COLO829 (cell line): ENCODE data around the gene ZNF740.
"Not testable (repeated sequence)": the region's sequence is repeated elsewhere in the genome, so short reads cannot be mapped to it uniquely, and the experiment has no call there.

ENCODE experiments used
- DNase-seq: peaks from one replicate; pipeline ENCODE4 v3.0.0; 2012; ENCODE audit warnings: low spot score

The ZNF740 gene

GRCh38 chr12:53173085-53173715 is 7.3 kb upstream of the ZNF740 start:
- no peak for DNase-seq

- no peak for DNase-seq
Observed at GRCh38 chr12:53174881-53175491, 5.5 kb upstream of the ZNF740 start.

DNA sequence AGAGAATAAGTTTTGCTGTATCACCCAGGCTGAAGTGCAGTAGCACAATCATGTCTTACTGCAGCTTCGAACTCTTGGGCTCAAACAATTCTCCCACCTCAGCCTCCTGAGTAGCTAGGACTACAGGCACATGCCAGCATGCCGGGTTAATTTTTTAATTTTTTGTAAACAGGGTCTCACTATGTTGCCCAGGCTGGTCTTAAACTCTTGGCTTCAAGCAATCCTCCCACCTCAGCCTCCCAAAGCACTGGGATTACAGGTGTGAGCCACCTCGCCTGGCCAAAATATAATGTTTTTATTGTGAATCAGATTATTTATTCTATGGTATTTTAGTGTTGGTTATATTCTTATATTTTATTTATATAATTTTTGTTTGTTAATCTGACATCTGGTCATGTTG is 3.8 kb upstream of the ZNF740 start:
- DNase-seq: no peak

GRCh38 chr12:53177447-53177846 is 3.1 kb upstream of the ZNF740 start:
- DNase-seq: not testable (repeated sequence)

GRCh38 chr12:53178803-53179202 is 1.7 kb upstream of the ZNF740 start:
- not testable (repeated sequence) for DNase-seq

DNA sequence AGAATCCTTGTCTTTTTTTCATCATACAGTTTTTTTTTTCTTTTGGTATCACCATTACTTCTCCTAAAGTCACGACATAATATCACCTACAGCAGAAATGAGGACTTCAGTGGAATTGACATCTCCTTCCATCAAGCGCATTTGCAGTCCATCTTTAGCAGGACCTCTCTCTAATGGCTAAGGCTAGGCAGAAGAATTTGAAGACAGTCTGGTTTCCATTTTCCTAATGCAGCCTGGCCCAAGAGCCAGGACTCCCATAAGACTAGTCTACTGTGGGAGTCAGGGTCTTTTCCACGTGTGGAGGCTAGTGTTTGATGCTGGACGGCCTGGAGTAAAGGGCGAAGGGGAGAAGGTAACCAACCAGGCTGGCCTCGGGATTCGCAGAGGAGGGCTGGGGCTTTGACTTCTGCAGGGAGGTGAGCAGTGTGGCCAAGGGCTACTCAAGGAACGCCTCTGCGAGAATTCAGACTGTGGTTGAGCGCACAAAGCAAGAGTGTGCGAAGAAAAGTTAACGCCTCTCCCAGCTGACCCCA is 769 bp upstream of the ZNF740 start:
- no peak for DNase-seq

DNA sequence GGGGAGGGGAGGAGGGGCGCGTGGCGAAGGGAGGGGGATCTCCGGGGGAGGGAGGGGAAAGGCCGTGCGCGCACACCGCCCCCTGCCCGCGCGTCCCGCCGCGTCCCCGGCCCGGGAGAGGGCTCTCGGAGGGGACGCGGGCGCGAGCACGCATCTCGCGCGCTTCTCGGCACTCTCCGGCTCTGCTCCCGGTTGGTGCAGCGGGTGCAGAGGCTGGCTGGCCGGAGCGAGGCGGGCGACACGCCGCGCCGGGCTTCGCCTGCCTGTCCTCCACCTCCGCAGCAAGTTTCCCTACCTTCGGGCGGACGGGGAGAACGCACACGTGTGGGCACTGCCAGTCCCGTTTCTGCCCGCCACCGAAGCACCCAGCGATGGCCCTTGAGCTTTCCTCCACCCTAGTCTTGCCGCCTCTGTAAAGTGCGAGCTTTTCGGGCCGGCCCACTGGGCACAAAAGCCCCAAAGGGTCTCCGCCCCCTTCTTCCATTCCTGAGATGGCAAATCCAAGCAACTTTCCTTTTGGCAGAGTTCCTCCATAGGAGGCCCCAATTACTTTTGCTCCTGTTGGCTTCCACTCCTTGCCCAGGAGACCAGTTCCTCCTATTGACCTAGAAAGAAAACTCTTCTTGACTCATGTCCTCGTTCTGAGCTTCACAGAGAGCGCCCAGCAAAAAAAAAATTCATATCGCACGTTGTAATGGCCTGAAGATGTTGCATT is 566 bp downstream of the ZNF740 start:
- DNase-seq: peak; percentile 66

- no peak for DNase-seq
Observed at GRCh38 chr12:53181935-53182334, 1.4 kb downstream of the ZNF740 start.

- DNase-seq: no peak
Observed at GRCh38 chr12:53182903-53183302, 2.4 kb downstream of the ZNF740 start.

GRCh38 chr12:53184828-53185227 is 4.3 kb downstream of the ZNF740 start:
- no peak for DNase-seq

- DNase-seq: no peak
Observed at GRCh38 chr12:53185582-53186153, 5.1 kb downstream of the ZNF740 start.

- DNase-seq: no peak
Observed at GRCh38 chr12:53186745-53187144, 6.2 kb downstream of the ZNF740 start.

DNA sequence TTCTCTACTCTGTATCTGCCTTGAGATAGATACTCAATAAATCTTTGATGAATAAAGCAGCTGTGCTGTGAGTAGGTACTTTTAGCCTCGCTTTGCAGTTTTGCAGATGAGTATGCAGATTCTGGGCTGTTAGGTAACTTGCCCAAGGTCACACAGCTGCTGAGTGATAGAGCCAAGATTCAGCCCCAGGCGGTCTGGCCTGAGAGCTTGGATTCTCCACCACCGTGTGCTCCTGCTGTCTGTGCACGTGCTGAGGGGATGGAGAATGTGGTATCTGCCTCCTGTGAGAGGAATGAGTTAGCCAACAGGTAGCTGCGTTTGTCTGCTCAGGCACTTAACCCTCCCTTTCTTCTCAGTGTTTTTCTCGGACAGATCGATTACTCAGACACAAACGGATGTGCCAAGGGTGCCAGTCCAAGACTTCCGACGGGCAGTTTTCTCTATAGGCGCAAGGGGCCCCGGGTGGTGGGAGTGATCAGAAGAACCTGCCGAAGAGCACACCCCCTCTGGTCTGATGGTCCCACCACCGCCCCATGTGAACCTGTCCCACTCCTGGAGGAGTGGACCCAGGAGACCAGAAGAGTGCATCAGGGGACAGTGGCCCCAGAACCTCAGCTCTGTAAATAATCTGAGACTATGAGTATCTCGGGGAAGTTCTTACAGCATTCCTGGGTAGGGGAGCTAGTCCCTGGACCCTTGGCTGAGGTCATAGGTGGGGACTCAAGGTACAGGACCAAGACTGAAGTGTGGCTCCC is 6.8 kb downstream of the ZNF740 start:
- DNase-seq: no peak

- no peak for DNase-seq
Observed at GRCh38 chr12:53190108-53190729, 9.7 kb downstream of the ZNF740 start.

DNA sequence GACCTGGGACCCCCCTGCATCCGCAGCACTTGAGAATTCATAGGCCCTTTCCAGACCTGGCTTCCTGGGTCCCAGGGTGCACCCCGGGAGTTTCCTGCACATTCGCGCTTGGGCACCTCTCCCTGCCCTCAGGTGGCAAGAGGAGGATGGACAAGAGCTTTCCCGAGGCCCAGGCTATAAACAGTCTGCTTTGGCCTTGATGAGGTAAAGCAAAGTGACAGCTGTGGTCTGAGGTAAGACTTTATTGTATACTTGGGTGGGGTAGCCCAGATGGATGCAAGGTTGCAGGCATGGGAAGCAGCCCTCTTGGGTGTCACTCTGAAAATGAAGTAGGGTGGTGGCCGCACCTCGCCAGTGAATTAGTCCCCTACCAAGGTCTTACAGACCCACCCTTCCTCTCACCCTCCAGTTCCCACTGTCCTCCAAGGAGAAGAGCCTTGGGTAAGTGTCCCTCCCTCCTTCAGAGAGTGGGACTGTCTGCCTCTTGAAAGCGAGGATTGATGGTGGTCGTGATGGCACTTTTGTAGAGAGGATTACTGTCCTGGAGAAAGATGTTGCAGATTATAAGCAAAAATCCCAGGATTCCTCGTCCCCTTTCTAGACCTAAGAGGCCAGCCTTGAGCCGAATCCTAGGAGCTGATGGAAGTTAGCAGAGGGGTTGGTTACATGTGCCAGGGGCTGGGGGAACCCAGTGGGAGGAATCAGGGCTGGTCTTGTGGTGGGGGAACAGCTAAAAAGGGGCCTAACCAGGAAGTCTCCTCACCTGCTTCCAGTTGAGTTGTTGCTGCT is 10.8 kb downstream of the ZNF740 start:
- no peak for DNase-seq

- DNase-seq: no peak
Observed at GRCh38 chr12:53191885-53192530, 11.5 kb downstream of the ZNF740 start.

GRCh38 chr12:53192531-53193021 is 12.1 kb downstream of the ZNF740 start:
- DNase-seq: no peak

- no peak for DNase-seq
Observed at GRCh38 chr12:53193040-53193439, 12.5 kb downstream of the ZNF740 start.

DNA sequence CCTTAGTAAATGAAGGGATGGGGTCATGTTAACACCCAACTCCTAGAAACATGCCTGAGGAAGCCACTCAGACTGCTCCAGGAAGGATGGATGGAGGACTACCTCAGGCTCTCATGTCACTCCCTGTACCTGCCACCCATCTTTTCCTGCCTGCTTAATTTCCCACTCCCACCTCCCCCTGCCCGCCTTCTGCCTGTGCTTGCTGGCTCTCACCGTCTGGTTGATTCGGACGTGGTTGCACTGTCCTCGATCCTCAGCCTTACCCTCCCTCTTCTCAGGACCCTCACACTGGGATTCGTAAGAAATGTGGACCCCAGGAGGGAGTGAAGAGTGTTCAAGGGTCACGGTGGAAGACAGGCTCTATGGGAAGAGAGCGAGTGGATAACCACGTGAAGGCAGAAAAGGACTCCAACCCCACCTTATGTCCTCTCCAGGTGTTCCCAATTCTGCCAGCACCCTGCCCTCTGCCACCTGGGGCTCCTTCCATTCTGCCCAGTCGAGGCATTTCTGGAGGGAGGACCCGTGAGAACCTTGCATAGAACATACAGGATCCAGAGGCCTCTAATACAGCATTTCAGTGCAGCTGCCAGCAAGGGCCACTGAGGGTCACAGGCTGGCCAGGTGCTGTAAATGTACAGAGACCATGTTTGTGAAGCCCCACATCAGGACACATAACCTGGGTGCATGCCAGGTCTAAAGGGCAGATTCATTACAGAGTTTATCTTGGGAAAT is 13.6 kb downstream of the ZNF740 start:
- no peak for DNase-seq
